ENCODE results near the gene MPI. TPM values are rescaled to one million over a fixed set of nuclear protein-coding genes. Genes with fewer than 3 reads are reported as not detected.

Gene MPI
- total RNA-seq, 1 donor: 48.3 TPM

- DNase-seq (ENCODE audit: low read depth): no peak
- TF ChIP-seq CTCF (IDR thresholded peaks at IDR 0.05; ENCODE audit: insufficient read depth, low read length): no peak
- H3K4me3 ChIP-seq (ENCODE audit: low read depth, low read length): no peak overlapping the region
These were observed 45.9 kb upstream of the MPI start for GRCh38 chr15:74843891-74844299.

GRCh38 chr15:74844319-74845207 is 45.3 kb upstream of the MPI start:
- DNase-seq (ENCODE audit: low read depth): no peak
- TF ChIP-seq CTCF (IDR thresholded peaks at IDR 0.05; ENCODE audit: insufficient read depth, low read length): no peak
- H3K4me3 ChIP-seq (ENCODE audit: low read depth, low read length): no peak overlapping the region

- no peak overlapping the region for H3K4me3 ChIP-seq (ENCODE audit: low read depth, low read length)
- DNase-seq (ENCODE audit: low read depth): no peak
- TF ChIP-seq CTCF (IDR thresholded peaks at IDR 0.05; ENCODE audit: insufficient read depth, low read length): no peak
These were observed 44.7 kb upstream of the MPI start for GRCh38 chr15:74845208-74845568.

- no peak for TF ChIP-seq CTCF (IDR thresholded peaks at IDR 0.05; ENCODE audit: insufficient read depth, low read length)
- no peak for DNase-seq (ENCODE audit: low read depth)
These were observed 44.3 kb upstream of the MPI start for GRCh38 chr15:74845581-74845980.

GRCh38 chr15:74847432-74847831 is 42.4 kb upstream of the MPI start:
- no peak for TF ChIP-seq CTCF (IDR thresholded peaks at IDR 0.05; ENCODE audit: insufficient read depth, low read length)
- DNase-seq (ENCODE audit: low read depth): no peak
- no peak overlapping the region for H3K4me3 ChIP-seq (ENCODE audit: low read depth, low read length)

More at GRCh38 chr15:74845581-74845980, 44.3 kb upstream of the MPI start:
- no peak overlapping the region for H3K4me3 ChIP-seq (ENCODE audit: low read depth, low read length)

GRCh38 chr15:74850393-74850792 is 39.4 kb upstream of the MPI start:
- no peak for TF ChIP-seq CTCF (IDR thresholded peaks at IDR 0.05; ENCODE audit: insufficient read depth, low read length)
- DNase-seq (ENCODE audit: low read depth): no peak

More at GRCh38 chr15:74850393-74850792, 39.4 kb upstream of the MPI start:
- H3K4me3 ChIP-seq (ENCODE audit: low read depth, low read length): no peak overlapping the region

All from fibroblast of the aortic adventitia (primary cell).